Measurements from ENCODE around the gene SCD.
"Not testable (repeated sequence)": the region's sequence is repeated elsewhere in the genome, so short reads cannot be mapped to it uniquely, and the experiment has no call there.

The SCD gene

DNA sequence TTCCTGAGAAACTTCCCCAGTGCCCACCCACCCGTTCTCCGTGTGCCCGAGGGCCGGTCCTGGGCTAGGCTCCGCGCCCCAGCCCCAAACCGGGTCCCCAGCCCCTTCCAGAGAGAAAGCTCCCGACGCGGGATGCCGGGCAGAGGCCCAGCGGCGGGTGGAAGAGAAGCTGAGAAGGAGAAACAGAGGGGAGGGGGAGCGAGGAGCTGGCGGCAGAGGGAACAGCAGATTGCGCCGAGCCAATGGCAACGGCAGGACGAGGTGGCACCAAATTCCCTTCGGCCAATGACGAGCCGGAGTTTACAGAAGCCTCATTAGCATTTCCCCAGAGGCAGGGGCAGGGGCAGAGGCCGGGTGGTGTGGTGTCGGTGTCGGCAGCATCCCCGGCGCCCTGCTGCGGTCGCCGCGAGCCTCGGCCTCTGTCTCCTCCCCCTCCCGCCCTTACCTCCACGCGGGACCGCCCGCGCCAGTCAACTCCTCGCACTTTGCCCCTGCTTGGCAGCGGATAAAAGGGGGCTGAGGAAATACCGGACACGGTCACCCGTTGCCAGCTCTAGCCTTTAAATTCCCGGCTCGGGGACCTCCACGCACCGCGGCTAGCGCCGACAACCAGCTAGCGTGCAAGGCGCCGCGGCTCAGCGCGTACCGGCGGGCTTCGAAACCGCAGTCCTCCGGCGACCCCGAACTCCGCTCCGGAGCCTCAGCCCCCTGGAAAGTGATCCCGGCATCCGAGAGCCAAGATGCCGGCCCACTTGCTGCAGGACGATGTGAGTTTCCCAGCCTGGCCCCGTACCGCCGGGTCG, at the start of gene SCD:
Gene SCD (plus strand): TSS at position 469 of the 803 bp plus-strand sequence. CDS start 272 bp downstream, at position 741.
- peak; percentile 85 for DNase-seq

DNA sequence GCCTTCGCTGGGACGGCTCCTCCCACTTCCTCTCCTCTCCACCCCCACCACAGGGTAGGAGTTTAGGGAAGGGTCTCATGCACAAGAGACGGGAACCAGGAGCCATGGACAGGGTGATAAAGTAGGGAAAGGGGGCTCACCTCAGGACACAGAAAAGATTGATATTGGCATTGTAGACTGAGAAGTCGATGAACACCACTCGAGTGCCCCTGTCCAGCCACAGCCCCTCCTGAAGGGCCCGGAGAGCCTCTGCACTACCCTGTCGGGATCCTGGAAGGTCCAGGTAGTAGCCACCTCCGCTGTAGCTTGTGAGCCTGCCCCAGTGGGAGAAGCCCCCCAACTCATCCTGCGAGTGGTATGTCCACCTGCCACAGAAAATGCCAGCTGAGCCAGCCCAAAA, 49.8 kb upstream of the SCD start:
- no peak for DNase-seq

DNA sequence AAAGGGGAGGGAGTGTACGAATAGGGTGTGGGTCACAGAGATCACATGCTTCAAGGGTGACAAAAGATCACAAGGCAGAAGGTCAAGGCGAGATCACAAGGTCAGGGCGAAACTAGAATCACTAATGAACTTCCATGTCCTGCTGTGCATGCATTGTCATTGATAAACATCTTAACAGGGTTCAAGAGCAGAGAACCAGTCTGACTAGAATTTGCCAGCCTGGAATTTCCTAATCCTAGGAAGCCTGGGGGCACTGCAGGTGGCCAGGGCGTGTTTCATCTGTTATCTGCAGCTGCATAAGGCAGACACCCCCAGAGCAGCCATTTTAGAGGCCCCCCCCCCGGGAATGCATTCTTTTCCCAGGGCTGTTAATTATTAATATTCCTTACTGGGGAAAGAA, 45.9 kb upstream of the SCD start:
- DNase-seq = not testable (repeated sequence)

DNA sequence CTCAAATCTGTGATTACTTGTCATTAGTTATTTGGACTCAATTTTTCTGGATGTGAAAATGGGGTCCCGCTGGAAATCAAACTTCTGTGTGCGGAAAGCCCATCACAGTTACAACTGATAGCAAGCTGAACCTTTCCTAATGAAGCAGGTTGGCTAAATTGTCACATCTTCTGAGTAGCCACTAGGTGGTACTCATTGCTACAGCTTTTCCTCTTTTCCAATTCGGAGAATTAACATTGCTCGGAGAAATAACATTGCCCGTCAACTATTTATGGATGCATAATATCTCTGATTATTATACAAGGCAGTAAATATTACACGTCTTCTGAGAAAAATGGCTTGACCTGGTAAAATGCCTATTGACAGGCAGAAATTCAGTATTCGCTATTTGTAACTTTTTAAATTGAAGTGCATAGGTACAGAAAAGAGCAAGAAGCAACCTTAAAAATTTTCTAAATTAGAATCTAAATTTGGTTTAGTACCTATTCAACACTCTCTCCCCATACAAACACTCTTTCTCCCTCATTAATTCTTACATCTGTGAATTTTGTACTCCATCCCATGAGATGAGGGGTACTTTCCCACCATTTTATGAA, 43.2 kb upstream of the SCD start:
- DNase-seq = no peak

DNA sequence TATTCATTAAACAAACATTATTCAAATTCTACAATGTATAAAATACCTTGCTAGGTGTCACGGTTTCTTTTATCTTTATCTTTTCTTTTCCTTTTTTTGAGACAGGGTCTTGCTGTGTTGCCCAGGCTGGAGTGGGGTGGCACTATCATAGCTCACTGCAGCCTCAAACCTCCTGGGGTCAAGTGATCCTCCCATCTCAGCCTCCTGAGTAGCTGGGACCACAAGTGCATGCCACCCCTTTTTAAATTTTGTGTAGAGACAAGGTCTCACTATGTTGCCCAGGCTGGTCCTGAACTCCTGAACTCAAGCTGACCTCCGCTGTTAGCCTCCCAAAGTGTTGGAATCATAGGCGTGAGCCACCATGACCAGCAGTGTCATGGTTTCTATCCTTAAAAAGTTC, 42.6 kb upstream of the SCD start:
- DNase-seq = no peak

DNA sequence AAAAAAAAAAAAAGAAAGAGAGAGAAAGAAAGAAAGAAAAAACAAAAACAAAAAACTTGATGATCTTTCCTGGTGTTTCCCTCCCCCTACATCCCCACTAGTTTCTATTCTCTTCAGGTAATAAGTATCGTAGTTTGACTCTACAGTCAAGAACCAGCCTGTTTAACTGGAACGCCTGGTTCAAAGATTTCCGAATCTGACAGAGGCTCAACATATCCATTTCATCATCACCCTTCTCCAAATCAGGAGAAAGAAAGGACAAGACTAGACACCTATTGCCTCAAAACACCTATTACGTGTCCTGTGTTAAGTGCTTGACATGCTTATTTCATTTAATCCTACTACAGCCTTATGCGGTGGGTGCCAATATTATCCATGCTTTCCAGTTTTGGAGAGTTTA, 40.2 kb upstream of the SCD start:
- no peak for DNase-seq

DNA sequence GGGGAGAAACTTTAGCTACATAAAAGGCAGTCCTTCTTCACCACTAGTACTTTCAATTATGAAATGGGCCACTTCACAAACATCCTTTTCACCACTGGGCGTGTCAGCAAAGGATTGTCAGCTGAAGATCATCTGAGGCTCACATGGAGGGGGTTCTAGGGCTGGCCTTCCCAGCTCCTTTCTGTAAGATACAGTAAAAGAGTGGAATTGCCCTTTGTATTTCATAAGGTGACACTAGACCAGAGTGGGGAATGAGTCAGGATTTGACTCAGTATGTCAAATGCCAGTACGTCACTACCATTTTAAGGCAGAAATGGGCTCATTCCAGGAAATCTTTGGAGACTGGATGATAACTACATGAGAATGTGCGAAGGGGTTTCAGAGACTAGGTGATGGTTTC, 39.3 kb upstream of the SCD start:
- no peak for DNase-seq

DNA sequence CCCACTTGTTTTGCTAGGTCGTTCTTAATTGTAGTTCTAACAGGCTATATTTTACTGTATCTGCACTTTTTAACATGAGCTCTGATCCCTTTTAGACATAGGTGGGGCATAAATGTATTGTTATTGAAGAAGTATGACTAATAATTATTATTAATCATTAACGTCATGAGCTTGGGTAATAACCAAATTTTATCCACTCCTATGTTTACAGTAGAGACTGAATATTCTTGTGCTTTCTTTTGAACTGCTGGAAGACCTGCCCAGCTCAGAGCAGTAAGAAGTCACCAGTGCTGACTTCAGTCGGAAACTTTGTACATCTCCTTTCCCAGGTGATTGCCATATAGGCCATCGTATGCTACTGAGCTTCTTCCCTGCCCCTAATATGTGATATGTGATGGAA, 35.7 kb upstream of the SCD start:
- no peak for DNase-seq

DNA sequence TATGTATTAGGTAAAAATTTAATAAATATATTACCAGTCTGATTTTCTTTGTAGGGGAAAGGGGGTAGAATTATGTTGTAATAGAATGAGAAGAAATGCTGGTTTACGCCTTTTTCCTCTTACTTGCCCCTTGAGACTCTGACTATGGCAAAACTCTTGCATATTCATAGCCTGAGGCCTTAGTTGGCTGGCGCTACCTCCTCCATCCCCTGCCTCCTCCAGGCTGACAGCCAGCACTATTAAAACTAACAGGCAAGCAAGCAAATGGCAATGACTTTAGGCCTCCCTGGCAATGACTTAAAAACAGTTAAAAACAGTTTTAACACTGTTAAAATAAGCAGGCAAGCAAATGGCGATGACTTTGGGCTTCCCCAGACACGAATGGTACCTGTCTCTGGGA, 31.4 kb upstream of the SCD start:
- DNase-seq = no peak

DNA sequence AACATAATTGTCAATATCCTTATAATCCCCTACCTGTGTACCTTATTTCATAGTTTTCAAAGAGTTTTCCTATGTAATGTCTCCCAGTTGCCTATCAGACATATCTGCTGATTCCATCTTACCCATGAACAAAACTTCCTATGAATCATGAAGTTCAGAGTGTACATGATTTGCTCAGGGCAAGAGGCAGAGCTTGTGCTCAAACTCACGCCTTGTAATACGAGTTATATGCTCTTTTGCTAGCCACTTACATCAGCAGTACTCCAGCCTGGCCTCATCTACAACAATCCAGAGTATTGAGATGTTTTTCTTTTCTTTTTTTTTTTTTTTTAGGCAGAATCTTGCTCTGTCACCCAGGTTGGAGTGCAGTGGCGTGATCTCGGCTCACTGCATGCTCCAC, 28.8 kb upstream of the SCD start:
- no peak for DNase-seq

DNA sequence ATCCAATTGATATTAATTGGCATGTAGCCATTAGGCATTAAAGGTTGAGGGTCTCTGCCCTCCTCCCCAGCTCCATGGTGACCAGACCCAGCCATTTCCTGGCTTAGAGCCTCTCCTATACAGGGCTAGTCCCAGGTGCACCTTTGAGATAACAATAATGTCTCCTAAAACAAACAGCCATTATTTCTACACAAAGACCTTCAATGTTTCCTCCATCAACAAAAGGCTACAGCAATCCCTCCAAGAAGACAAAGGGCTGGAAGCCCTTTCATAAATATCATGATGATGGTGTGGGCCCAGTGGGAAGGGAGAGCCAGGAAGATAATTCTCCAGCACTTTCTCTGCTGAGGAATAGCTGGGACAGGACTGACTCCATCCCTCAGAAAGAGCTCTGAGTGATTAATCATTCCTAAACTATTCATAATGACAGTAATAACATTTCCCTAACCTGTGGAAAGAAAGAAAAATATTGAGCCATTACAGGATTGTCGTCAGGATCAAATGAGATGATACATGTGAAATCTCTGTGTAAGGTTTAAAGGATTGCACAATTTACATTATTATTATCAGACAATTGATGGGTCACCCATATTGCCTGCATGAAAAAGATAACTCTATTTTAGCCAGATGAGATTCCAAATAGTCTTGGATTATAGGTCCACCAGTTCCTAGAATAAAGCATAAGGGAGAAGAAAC, 27.2 kb upstream of the SCD start:
- no peak for DNase-seq

DNA sequence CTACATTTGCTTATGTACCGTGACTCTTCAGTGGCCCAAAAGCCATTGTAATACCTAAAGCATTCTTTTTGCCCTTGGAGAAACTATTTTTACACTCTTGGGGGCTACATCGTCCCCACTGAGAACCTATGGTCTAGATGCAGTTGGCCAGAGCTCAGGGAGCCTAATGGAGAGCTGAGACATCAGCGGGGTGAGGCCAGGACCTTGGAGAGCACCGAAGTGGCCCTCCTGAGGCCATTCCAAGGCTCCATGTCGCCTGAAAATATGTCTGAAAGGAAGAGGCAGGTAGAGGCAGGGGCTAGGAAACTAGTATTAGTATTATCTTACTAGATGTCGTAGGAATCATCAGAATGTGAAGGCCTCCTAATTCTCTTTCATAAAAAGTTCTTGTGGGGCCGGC, 21.9 kb upstream of the SCD start:
- DNase-seq = no peak

DNA sequence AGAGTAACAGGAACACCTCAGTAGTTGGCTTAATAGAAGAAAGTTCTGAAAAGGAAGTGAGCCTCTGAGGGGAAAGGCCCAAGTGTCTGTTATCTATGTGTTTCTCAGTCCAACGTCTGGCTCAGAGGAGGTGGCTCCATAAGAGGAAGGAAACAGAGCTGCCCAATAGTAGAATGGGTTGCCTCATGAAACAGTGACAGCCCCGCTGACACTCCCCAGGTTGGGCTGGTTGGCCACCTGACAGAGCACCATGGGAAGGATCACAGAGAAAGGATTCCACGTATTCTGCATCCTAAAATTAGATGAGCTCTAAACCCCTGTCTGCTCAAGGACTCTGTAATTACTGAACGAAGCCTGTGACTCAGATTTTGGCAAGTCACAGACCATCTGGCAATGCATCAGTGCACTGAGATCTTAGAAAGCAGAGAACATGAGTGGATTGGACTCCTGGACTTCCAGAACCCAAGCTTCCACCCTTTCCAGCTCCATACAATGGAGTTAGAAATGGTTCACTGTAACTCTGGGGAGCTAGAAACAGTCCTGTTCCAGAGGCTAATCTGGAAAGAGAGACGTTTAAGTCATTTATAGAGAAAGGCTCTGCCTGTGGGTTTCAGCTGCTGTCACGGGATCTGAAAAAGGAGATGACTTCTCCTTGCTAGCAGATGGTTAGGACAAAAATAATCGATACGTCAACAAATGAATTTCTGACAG, 19.9 kb upstream of the SCD start:
- no peak for DNase-seq

DNA sequence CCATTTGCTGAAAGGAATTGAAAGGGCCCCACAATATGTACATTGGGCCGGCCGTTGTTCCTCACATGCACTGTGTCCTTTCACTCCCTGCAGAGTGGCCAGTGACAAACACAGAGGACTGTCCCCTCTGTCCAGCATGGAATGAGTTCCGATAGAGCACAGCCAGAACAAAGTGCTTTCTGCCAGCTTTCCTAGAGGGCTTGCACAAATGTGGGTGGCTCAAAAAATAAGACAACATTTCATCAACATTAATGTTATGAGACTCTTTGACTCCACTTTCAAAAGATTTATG, 19.4 kb upstream of the SCD start:
- no peak for DNase-seq

DNA sequence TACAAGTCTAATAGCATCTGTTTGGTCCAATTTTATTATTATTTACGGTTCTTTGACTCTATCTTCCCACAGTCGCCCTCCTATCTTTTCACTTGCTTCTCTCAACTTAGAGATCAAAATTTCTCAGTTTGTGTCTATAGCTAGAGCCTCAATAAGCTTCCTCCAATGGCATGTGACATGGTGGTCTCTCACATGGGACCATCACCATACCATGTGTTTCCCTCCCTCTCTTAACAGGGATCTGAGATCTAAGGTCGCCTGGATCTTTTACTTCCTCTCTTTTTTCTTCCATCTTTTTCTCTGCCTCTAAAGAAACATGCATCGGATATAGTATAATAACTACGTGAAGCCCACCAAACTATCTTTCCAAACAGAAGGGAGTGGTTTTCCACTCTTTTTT, 18.8 kb upstream of the SCD start:
- DNase-seq = no peak

DNA sequence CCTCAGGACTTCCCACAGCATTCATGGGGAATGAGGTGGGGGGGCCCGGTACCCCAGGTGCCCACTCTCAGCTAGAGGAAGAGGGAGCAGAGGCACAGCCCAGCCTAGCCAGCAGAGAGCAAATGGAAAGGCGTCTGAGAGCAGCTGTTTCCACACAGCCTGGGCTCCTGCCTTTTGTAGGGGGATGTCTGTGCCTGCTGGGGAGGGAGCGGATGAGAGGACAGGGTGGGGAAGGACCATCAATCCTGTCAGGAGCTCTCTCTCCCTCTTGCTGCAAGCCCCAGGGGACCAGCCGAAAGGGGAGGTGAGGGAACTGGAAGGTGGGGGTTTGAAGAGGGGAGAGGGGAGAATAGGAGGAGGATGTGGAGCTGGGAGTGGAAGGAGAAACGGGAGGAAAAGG, 17.0 kb upstream of the SCD start, which contains the start of gene PKD2L1:
Gene PKD2L1 (minus strand): TSS at position 150 of the 400 bp plus-strand sequence. CDS start 125 bp downstream, at position 25.
- no peak for DNase-seq

DNA sequence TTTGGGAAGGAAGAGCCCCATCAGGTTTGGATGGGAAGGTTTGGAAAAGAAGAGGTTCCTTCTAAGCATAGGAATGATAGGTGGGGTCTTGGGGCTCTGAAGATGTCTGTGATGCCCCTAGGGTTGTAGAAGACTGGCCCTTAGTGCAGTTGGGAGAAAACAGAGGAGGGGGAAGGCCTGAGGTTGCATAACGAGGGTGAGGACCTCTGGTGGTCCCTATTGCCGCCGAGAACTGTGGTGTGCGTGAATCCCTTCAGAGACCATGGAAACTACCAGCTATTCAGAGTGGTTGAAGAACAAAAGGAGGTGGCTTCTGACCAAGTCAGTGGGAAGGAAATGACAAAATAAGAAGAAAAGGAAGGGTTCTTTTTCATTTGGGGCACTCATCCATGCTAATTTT, 13.9 kb upstream of the SCD start:
- DNase-seq = no peak

DNA sequence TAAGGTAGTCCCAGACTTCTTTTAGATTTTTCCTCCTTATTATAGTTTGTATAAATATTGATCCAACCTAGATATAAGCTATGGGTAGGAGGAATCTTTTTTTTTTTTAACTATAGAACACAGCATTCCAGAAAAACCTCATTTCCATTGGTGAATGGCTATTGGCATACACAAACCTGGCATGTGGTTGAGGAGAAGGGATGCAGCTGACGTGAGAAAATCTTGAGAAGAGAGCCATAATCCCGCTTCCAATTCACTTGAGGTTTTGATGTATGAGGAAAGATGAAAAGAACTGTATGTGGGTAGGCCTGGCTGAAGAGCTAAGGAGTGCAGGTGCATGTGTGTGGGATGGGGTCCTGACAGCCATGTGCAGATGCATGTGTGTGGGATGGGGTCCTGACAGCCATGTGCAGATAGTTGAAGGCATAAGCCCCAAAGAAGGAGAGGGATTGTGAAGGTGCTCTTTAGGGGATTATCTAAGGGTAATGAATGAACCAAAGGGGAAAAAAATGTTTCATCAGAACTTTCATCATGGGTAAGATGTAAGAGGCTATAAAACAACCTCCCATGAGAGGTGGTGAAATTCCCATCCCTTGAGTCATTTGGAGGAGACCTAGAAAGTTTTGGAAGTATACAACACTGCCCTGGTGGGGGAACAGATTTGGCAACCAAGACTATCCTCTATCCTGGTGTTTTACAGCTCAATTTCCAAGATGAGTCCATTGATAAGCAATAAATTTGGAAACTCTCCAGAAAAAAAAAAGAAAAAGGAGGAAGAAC, 13.2 kb upstream of the SCD start:
- no peak for DNase-seq

DNA sequence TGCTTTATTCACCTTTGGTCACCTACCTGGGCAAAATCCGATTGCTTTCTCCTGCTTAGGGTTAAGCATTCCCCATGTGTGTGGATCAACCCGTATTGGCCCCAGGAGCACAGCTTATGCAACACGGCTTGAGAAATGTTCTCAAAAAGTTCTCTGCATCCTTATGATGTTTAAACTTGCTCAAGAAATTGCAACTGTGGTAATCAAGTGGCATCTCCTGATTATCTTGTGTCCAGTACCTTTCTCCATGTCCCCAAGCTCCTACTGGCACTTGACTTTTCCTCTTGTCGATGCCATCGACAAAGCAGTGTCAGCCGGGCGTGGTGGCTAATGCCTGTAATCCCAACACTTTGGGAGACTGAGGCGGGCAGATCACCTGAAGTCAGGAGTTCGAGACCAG, 12.3 kb upstream of the SCD start:
- no peak for DNase-seq

DNA sequence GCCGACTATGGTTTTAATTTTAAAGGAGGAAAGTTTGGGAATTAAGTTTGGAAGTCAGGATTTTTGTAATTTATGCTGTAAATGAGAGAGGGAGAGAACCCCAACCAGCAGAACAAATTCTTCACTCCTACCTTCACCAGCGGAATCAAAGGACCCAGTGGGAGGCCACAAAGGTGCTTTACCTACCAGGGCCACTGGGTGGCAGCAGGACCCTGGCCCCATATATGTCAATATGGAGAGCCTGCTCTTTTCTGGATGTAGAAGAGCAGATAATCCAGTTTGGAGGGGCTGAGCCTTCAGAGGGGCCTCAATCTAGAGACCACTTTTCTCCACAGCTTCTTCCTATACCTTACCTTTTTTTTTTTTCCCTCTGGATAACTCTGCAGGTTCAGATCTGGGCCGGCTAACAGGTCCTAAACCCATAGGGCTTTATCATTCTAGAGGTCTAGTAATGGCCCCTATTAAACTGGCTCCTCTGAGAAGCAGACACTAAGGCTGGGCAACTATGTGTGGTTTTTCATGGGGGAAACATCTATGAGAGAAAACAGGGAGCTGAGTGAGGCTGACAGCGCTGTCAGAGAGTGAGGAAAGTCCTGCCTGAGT, 8.5 kb upstream of the SCD start:
- peak; percentile 31 for DNase-seq

DNA sequence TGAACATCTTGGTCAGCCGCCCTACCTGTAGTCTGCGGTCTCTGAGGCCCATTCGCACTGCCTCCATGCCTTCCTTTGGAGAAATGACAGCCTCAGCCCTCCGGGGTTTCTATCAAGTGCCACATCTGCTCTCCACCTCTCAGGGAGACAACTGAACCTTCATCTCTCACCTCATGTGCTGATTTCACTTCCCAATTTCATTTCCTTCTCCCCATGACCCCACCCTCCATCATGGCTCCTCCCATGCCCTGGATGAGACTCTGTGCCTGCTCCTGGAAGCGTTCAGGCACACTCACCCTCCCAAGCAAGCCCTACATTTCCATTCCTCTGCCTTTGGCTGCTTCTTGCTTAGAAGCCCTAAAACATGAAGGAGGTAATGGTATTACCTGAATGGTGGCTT, 7.8 kb upstream of the SCD start:
- DNase-seq = no peak

Measured in NK-92 treated with Interleukin-12 subunit alpha and Interleukin-12 subunit beta, amount 100 ng/mL, for 24 hours (cell line).